Mesothelial cell of epicardium (in vitro differentiated cells): Measurements from ENCODE around the gene MUC5AC. TPM values are rescaled to one million over a fixed set of nuclear protein-coding genes. Genes with fewer than 3 reads are reported as not detected.
"Not testable (repeated sequence)": the region's sequence is repeated elsewhere in the genome, so short reads cannot be mapped to it uniquely, and the experiment has no call there.

Experiments
- DNase-seq, 2 experiments: peaks; one replicate each; pipeline ENCODE4 v3.0.0; 2021; ENCODE audit warnings: low spot score in 2 of 2; ENCODE audit not compliant: unreplicated experiment in 2 of 2
- H3K27ac Mint-ChIP-seq: 2 replicates; pipeline ENCODE4 v1.8.0; 2021; ENCODE audit warnings: mixed read lengths
- H3K27me3 Mint-ChIP-seq: 2 replicates; pipeline ENCODE4 v1.8.0; 2021; ENCODE audit warnings: low read depth, mixed read lengths
- H3K36me3 Mint-ChIP-seq: 2 replicates; pipeline ENCODE4 v1.8.0; 2021; ENCODE audit warnings: mixed read lengths
- H3K4me1 Mint-ChIP-seq: 2 replicates; pipeline ENCODE4 v1.8.0; 2021; ENCODE audit warnings: mixed read lengths
- H3K4me3 Mint-ChIP-seq: 2 replicates; pipeline ENCODE4 v1.8.0; 2021; ENCODE audit warnings: mild to moderate bottlenecking, moderate library complexity, mixed read lengths
- H3K9me3 Mint-ChIP-seq: 2 replicates; pipeline ENCODE4 v1.8.0; 2021; ENCODE audit warnings: mixed read lengths
- CTCF ChIP-seq: fragments of 200-600 bp; sonication (generic); IDR thresholded peaks from one replicate; pipeline ENCODE4 v1.5.0; 2021; ENCODE audit warnings: antibody characterized with exemption; ENCODE audit not compliant: unreplicated experiment
- total RNA-seq: library from RNA; stranded (reverse); gene quantifications from 3 replicates; pipeline ENCODE4 v1.2.1, GENCODE V29; 2021

MUC5AC gene
- total RNA-seq, 1 donor from 2014 or later, result not detected

- H3K36me3 Mint-ChIP-seq, result no peaks in the 10 kb centered on the region
- no peak overlapping the region for H3K27ac Mint-ChIP-seq
- no peak for TF ChIP-seq CTCF
- DNase-seq, result peak in 1 of 2 experiments; percentile 37
- no peaks in the 10 kb centered on the region for H3K4me1 Mint-ChIP-seq
- no peaks in the 10 kb centered on the region for H3K27me3 Mint-ChIP-seq
- no peak overlapping the region for H3K4me3 Mint-ChIP-seq
- no peaks in the 10 kb centered on the region for H3K9me3 Mint-ChIP-seq
These were observed 1.1 kb downstream of the MUC5AC start for GRCh38 chr11:1158681-1159487.

- DNase-seq, H3K36me3 Mint-ChIP-seq, H3K27me3 Mint-ChIP-seq, H3K27ac Mint-ChIP-seq, H3K4me3 Mint-ChIP-seq, H3K4me1 Mint-ChIP-seq, H3K9me3 Mint-ChIP-seq: not testable (repeated sequence)
These were observed 1.9 kb downstream of the MUC5AC start for GRCh38 chr11:1159488-1160220.

GRCh38 chr11:1160231-1161101 lies 2.7 kb downstream of the MUC5AC start:
- Mint-ChIP-seq H3K4me3 (no peak overlapping the region), H3K27me3 (no peaks in the 10 kb centered on the region), H3K4me1 (no peaks in the 10 kb centered on the region), H3K36me3 (no peaks in the 10 kb centered on the region), H3K27ac (no peak overlapping the region), H3K9me3 (no peaks in the 10 kb centered on the region)
- no peak for DNase-seq
- no peak for TF ChIP-seq CTCF

GRCh38 chr11:1161410-1162137 lies 3.8 kb downstream of the MUC5AC start:
- DNase-seq, result no peak
- no peaks in the 10 kb centered on the region for H3K27me3 Mint-ChIP-seq
- no peaks in the 10 kb centered on the region for H3K9me3 Mint-ChIP-seq
- H3K36me3 Mint-ChIP-seq, result no peaks in the 10 kb centered on the region
- no peak for TF ChIP-seq CTCF
- H3K4me3 Mint-ChIP-seq, result no peak overlapping the region
- no peaks in the 10 kb centered on the region for H3K4me1 Mint-ChIP-seq
- H3K27ac Mint-ChIP-seq, result no peak overlapping the region

GRCh38 chr11:1162138-1162475 lies 4.4 kb downstream of the MUC5AC start:
- no peaks in the 10 kb centered on the region for H3K4me1 Mint-ChIP-seq
- no peaks in the 10 kb centered on the region for H3K36me3 Mint-ChIP-seq
- no peak for DNase-seq
- no peaks in the 10 kb centered on the region for H3K27me3 Mint-ChIP-seq
- no peak overlapping the region for H3K27ac Mint-ChIP-seq
- no peaks in the 10 kb centered on the region for H3K9me3 Mint-ChIP-seq
- no peak for TF ChIP-seq CTCF
- H3K4me3 Mint-ChIP-seq, result no peak overlapping the region
